ENCODE measurements around the gene ITIH5.
A peak's percentile ranks its signal among the peaks of the same experiment; 100 is the strongest.
"Not testable (repeated sequence)": the region's sequence is repeated elsewhere in the genome, so short reads cannot be mapped to it uniquely, and the experiment has no call there.

The ITIH5 gene

DNA sequence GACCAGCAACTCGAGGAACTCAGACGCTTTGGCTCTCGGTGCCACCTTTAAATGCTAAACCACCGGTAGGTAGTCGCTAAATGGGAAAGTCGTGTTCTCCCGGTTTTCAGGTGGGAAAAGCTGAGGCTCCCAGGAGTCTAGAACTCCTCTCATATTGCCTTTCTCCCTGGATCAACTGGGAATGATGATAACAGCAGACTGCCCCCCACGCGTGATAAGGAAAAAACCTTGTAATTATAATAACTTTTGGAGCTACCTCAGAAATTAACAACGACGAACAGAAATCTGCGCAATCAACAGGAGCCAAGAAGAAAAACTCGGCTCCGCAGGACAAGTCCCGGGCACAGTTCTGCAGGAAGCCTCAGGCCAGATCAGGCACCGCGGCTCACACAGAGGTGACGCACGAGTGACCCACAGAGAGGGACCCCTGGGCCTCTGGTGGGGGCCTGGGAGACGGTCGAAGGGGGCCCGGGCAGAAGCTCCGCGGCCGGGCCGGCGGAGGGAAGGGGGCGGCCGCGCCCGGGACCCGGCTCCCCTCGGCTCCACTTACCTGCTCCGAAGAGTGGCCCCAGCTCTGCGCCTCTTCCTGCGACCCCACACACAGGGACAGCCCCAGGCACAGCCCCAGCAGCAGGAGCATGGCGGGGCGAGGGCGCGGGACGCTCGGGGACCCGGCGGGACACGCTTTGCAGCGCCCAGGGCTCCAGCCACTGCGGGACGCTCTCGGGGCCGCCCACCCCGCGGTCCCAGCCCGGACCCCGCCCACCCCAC is at the start of gene ITIH5:
TSS of gene ITIH5 (minus strand) at position 714 of the 771 bp plus-strand sequence. CDS start at position 640, 74 bp downstream.
- peak; percentile 68 for DNase-seq (ENCODE audit: low spot score)

DNA sequence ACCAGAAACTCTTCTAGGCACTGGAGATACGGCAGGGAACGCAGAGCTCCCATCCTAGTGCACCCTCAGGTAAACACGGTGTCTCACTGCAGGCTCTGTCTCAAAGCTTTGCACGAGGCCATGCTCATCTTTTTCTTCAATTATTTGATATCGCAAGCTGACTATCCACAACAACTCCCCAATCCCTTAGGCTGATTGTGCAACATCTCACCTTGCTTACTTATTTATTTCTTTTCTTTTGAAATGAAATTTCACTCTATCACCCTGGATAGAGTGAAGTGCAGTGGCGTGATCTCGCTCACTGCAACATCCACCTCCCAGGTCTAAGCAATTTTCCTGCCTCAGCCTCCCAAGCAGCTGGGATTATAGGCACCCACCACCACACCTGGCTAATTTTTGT is 48.7 kb upstream of the ITIH5 start:
- DNase-seq (ENCODE audit: low spot score) = no peak

DNA sequence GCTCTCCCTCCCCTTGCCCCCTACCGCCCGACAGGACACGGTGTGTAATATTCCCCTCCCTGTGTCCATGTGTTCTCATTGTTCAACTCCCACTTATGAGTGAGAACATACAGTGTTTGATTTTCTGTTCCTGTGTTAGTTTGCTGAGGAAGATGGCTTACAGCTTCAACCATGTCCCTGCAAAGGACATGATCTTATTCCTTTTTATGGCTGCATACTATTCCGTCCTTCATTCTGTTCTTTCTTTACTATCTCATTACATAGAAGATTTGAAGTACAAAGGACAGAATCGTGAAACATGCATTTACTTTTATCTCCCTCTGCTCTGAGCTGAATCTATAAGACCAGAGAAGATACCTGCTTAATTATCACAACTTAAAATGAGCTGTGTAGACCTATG is 44.3 kb upstream of the ITIH5 start:
- DNase-seq (ENCODE audit: low spot score) = not testable (repeated sequence)

DNA sequence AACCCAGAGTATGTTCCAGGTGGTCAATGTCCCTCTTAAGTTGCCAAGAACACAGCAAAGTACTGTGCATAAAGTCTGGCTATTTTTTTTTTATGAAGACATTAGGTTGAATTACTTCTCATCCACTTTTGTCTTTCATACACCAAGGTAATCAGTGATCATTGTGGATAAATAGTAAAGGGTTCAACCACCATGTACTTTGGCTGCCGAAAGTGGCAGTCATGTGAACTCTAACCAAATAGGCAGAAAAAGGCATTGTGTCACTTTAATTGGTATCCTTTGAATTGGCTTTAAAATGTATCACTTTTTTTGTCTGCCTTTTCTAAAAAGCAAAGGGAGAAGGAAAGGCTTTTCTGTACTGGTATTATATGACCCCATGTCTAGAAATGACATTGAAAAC is 43.7 kb upstream of the ITIH5 start:
- no peak for DNase-seq (ENCODE audit: low spot score)

DNA sequence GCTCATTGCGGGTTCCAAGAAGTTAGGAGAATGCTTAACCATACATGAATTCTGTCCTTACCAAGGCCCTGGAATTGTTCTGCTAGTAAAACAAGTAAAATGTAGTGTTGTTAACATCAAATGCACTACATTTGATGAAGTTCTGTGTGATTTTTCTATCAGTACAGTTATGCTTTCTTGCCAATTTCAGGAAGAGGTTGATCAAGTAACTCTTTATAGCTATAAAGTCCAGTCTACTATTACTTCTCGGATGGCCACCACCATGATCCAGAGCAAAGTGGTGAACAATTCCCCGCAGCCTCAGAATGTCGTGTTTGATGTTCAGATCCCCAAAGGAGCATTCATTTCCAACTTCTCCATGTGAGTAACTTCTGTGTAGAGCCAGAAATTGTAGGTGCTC is 42.1 kb upstream of the ITIH5 start:
- no peak for DNase-seq (ENCODE audit: low spot score)

DNA sequence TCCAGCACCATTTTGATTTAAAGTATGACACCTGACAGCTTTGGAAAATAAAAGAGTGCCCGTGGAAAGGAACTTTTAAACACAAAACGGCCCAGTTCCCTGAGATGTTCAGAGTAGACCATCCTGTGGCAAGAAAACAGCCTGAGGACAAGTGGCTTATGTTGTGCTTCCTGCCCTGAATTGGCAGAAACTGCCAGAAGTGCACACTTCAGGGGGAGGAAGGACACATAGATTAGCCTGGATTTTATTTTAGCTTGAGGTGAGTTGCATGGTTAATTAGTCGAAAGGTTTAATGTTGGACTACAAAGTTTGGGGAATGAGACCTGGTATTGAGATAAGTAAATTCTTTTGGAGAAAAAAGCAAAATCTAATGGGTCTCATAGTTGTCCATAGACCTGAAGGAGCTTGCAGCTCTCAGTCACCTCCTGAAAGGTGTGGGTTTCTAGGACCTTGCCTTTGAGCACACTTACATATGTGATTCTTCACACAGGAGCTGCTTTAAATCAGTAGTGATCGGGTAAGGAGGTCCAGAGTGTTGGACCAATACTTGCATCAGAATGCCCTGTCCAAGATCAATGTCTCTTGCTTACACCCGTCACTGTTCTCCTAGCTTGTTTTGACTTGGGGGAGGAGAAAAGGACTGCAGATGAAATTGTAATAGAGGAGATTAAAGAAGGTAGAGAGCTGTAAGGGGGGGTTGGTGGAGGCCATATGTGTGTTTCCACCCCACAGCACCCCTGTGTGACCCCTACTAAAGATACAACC is 41.3 kb upstream of the ITIH5 start:
- DNase-seq (ENCODE audit: low spot score) = no peak

DNA sequence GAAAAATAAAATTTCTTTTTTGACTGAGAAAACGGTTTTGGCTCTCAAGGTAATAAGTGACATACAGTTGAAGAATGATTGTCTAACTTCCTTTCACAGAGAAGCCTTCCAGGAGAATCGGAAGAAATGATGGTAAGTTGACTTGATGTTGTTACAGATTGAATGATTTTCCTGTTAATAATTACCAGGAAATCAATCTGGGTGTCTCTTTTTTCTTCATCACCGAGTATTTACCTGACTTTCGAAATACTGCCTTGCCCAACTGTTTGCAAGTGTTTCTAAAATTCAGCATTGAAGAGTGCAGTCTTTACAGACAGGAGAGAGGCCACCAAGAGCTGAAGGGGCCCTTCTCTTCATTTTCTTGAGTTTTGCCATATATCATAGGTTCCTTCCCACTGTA is 40.3 kb upstream of the ITIH5 start:
- DNase-seq (ENCODE audit: low spot score) = no peak

DNA sequence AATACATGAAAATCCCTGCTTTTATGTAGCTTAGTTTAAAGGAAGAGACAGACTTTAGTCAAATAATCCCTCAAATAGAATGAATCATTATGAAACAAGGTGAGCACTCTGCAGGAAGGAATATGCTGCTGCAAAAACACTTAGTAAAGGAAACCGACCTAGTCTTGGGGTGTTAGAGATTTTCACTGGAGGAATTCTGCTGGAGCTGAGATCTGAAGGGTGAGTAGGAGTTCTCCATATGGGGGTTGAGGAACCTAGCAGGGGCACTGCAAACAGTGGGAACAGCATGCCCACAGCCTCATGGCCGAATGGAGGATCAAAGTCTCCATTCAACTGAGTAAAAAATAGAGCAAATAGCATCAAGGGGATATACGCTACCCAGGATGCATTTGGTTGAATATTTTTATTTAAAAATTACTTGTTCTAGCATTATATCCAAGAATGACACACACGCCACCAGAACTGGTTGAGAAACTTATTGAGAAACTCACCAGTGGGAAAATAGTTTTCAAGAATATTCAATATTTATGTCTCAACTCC is 39.8 kb upstream of the ITIH5 start:
- DNase-seq (ENCODE audit: low spot score) = no peak

DNA sequence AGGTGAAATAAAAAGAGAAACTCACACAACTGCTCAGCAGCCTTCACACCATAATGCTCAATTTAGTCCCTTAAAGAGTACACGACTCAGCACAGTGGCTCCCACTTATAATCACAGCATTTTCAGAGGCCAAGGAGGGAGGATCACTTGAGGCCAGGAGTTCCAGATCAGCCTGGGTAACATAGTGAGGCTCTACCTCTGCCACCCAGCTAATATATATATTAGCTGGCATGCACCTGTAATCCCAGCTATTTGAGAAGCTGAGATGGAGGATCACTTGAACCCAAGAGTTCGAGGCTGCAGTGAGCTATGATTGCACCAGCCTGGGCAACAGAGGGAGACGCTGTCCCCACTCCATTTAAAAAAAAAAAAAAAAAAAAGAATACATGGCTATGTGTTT is 38.6 kb upstream of the ITIH5 start:
- no peak for DNase-seq (ENCODE audit: low spot score)

DNA sequence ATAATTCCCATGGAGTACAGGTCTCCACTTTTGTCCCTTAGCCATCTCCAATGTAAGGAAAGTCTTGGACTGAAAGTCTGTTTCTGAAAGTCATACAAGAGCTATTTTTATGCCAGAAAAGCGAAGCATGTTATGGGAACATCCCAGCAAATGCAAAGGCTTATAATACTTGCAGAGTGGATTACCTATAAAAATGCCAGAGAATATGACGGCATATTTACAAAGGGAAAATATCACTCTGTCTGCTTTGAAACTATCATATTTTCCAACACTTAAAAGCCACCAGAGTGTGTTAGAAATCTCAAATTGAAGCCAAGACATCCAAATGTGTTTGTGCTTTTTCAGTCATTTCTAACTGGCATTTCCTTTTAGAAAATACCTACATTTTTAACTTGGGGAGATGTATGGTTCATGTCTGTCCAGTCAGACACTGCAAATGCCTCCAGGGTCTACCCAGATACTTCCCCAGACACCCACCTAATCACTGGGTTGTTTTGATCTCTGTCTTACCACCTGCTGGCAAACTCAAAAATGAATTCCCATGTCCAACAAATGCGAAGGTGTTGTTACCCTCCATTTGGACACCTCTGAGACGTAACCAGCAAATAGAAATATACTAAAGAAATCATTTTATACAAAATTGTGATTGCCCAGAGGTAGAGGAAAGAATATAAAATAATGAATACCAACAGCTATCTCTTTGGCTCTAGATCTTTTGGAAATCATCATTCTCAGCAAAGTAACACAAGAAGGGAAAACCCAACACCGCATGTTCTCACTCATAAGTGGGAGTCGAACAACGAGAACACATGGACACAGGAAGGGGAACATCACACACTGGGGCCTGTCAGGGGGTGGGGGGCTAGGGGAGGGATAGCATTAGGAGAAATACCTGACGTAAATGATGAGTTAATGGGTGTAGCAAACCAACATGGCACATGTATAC is 37.6 kb upstream of the ITIH5 start:
- no peak for DNase-seq (ENCODE audit: low spot score)

DNA sequence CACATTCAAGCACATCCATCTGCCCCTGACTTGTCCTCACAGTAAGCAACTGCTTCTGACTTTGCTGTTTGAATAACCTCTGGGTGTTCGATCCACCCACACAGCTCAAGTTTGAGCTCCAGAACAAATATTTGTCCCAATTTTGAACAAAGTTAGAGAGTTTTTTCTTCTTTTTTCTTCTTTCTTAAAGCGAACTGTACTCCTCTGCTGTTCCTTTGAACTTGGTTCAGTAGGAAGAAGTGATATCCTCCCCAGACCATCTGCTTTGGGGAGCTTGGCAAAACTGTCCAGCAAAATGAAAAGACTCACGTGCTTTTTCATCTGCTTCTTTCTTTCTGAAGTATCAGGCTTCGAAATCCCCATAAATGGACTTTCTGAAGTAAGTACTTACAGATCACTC is 36.4 kb upstream of the ITIH5 start, which contains the start of gene ITIH2:
TSS of gene ITIH2 (plus strand) at position 177 of the 400 bp plus-strand sequence. CDS start at position 296, 119 bp downstream.
- DNase-seq (ENCODE audit: low spot score) = no peak

DNA sequence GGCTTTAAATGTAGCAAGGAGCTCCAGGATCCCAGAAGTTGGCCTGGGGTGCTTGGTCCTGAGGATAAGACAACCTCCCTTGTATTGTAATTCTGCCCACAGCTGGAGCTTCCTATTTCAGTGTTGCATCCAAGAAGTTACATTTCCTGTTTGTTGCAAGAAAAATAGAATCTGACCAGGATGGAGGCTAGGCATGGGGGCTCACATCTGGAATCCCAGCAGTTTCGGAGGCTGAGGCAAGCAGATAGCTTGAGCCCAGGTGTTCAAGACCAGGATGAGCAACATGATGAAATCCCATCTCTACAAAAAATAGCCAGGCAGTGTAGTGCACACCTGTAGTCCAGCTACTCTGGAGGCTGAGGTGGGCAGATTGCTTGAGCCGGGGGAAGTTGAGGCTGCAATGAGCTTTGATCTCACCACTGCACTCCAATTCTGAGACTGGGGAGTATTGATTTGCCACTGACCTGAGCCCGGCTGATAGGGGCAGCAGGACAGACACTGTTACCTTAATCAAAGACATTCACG is 35.6 kb upstream of the ITIH5 start:
- DNase-seq (ENCODE audit: low spot score) = no peak

DNA sequence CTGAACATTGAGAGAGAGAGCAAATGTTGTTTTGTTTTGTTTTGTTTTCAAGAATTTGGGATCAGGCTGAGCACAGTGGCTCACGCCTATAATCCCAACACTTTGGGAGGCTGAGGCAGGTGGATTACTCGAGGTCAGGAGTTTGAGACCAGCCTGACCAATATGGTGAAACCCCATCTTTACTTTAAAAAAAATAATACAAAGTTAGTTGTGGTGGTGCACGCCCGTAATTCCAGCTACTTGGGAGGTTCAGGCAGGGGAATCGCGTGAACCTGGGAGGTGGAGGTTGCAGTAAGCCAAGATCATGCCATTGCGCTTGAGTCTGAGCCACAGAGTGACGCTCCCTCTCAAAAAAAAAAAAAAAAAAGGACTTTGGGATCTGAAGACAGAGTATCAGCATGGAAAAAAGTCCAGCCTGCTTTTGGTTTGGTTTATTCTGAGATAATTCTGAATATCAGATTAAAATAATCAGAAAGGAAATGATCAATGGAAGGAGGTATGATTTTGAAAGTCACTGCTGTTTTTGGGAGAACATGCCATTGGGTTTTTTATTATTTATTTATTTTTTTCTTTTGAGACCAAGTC is 34.5 kb upstream of the ITIH5 start:
- DNase-seq (ENCODE audit: low spot score) = no peak

DNA sequence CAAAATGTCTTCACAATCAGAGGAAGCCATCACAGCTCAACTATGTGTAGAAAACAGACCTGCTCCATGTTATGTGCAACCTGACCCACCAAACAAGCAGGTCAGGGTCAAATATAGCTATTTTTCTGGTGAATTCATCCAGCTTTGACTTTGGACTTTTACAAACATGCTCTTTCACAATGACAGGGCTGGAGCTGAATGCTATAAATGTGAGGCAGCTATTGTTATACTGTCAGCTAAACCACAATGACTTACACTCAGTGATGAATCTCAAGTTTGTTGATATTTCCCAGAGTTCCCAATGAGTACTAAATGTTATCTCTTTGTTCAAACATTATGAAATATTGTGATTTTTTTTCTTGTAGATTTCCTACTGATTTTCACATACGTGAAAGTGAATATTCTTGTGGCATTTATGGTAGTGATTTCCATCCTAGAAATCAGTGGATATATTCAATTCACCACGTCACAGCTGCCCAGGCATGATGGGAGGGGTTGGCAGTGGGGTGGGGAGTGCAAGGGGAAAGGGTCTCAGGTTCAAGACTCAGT is 33.9 kb upstream of the ITIH5 start:
- no peak for DNase-seq (ENCODE audit: low spot score)

DNA sequence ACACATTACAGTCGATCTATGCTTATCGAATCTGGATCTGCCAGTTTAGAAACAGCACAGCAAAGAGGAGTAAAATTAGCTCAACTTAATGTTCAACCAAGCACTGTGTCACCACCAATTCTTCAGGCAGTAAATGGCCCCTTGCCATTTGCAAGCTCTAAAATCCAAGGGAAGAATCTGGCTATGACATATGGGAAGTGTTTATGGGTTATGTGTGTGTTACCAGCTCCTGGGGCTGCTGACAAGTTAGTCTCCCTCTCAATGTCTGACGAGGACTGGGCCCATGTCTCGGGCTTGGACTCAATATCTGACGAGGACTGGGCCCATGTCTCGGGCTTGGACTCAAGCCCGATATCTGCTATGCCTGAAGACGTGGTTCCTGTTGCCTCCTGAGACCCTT is 30.7 kb upstream of the ITIH5 start:
- DNase-seq (ENCODE audit: low spot score) = no peak

DNA sequence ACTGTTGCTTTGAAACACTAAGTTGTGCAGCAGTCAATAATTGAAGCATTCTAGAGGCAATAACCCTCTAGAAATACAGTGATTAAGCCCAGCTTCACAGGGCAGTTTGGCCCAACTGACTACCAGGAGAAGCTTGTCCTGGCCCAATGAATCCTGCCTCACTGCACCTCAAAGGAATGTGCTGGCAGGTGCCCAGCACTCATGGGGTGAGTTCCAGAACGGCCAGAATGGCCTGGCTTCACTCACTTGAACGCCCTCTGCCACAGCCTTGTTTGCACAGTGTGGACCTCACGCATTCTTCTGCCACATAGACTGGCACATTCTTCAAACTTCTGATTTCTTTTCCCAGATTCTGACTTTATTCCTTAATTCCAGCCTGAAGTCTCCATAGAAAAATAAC is 29.8 kb upstream of the ITIH5 start:
- no peak for DNase-seq (ENCODE audit: low spot score)

DNA sequence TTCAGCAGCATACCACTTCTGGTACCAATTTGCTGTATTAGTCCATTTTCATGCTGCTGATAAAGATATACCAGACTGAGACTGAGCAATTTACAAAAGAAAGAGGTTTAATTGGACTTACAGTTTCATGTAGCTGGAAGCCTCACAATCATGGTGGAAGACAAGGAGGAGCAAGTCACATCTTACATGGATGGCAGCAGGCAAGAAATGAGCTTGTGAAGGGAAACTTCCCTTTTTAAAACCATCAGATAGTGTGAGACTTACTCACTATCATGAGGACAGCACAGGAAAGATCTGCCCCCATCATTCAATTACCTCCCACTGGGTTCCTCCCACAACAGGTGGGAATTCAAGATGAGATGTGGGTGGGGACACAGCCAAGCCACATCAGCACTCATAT is 26.4 kb upstream of the ITIH5 start:
- DNase-seq (ENCODE audit: low spot score) = not testable (repeated sequence)

DNA sequence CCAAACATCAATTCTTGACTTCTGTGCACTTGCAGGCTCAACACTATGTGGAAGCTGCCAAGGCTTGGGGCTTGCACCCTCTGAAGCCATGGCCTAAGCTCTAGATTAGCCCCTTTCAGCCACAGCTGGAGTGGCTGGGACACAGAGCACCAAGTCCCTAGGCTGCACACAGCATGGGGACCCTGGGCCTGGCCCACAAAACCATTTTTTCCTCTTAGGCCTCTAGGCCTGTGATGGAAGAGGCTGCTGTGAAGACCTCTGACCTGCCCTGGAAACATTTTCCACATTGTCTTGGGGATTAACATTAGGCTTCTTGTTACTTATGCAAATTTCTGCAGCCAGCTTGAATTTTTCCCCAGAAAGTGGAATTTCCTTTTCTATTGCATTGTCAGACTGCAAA is 25.6 kb upstream of the ITIH5 start:
- not testable (repeated sequence) for DNase-seq (ENCODE audit: low spot score)

DNA sequence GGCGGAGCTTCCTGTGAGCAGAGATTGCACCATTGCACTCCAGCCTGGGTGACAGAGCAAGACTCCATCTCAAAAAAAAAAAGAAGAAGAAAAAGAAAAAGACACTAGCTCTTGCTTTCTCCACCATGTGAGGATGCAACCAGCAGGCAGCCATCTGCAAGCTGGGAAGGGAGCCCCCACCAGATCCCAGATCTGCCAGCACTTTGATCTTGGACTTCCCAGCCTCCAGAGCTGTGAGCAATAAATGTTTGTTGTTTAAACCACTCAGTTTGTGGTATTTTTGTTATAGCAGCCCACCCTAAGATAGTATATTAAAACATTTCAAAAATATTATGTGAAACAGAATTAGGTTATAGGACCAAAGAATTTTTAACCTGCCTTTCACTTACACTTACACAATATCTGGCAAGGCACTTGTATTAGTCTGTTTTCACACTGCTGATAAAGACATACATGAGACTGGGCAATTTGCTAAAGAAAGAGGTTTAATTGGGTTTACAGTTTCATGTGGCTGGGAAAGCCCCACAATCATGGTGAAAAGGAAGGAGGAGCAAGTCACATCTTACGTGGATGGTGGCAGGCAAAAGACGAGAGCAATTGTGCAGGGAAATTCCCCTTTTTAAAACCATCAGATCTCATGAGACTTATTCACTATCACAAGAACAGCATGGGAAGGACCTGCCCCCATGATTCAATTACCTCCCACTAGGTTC is 24.3 kb upstream of the ITIH5 start:
- not testable (repeated sequence) for DNase-seq (ENCODE audit: low spot score)

DNA sequence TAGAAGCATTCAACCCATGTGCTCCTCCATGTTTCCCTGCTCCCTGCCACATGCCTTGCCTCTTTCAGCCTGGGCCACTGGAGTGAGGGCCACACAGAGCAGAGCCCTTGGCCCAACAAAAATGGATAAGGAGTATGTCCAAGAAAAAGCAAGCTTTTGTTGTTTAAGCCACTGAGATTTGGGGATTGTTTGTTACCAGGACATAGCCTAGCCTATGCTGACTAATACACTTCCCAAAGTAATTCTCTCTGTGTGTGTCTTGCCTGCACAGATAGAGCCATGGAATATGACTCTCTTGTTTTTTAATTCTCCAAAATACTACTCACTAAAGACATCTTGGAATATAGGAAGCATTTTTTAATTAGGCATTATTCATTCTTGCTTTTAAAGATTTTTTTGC is 22.8 kb upstream of the ITIH5 start:
- DNase-seq (ENCODE audit: low spot score) = no peak
